Tibial nerve (tissue), 4 donors: Measurements from ENCODE around the gene C1QTNF7. TPM values are rescaled to one million over a fixed set of nuclear protein-coding genes. Genes with fewer than 3 reads are reported as not detected.

ENCODE experiments used
- DNase-seq, 2 donors: peaks; one replicate each; pipeline ENCODE4 v3.0.0-alpha.2; 2019; ENCODE audit warnings: low spot score in 2 of 2
- H3K27ac ChIP-seq, 4 donors: fragments of 200-600 bp; sonication (generic) in 3 of 4; one replicate each; pipeline ENCODE4 v1.5.1; 2017 to 2019; ENCODE audit warnings: mild to moderate bottlenecking in 1 of 4
- H3K27me3 ChIP-seq, 2 donors: fragments of 200-600 bp; sonication (generic) in 1 of 2; one replicate each; pipeline versions ENCODE4 v1.5.1 to v1.6.0; 2017 to 2019
- H3K36me3 ChIP-seq, 3 donors: fragments of 200-600 bp; sonication (generic); one replicate each; pipeline ENCODE4 v1.5.1; 2018 to 2019
- H3K4me1 ChIP-seq, 4 donors: fragments of 200-600 bp; sonication (generic) in 3 of 4; one replicate each; pipeline ENCODE4 v1.5.1; 2017 to 2019
- H3K4me3 ChIP-seq, 4 donors: fragments of 200-600 bp; sonication (generic) in 3 of 4; one replicate each; pipeline ENCODE4 v1.5.1; 2017 to 2019; ENCODE audit warnings: mild to moderate bottlenecking in 1 of 4, moderate library complexity in 1 of 4
- H3K9me3 ChIP-seq, 4 donors: fragments of 200-600 bp; sonication (generic) in 3 of 4; one replicate each; pipeline ENCODE4 v1.5.1; 2017 to 2019
- EP300 ChIP-seq, 2 donors: sonication (generic); formaldehyde crosslinking; IDR thresholded peaks; one replicate each; pipeline ENCODE4 v1.6.1; 2017; ENCODE audit warnings: antibody characterized with exemption in 2 of 2, mild to moderate bottlenecking in 1 of 2
- POLR2A ChIP-seq, 2 donors: fragments of 450-650 bp; IDR thresholded peaks; one replicate each; pipeline ENCODE4 v1.6.1; 2017; ENCODE audit warnings: antibody characterized with exemption in 2 of 2, mild to moderate bottlenecking in 2 of 2, moderate library complexity in 2 of 2
- whole genome bisulfite sequencing, 2 donors: methylation state at CpG; one replicate each; pipeline ENCODE4 v1.1.5; 2018; 5-methylcytosine and 5-hydroxymethylcytosine counted together
- total RNA-seq, 4 donors: library from RNA; depleted of rRNA; stranded (reverse); fragments of >200 nt; gene quantifications; one replicate each; pipeline ENCODE4 v1.1.0, GENCODE V29; 2016
- TF ChIP-seq, protein P1 (sequence below), 5 experiments: fragments of 200-600 bp in 3 of 5; fragments of 450-650 bp in 2 of 5; sonication (generic) in 3 of 5; IDR thresholded peaks; one replicate each; pipeline ENCODE4 v1.5.1; 2016 to 2019; ENCODE audit warnings: antibody characterized with exemption in 5 of 5, mild to moderate bottlenecking in 3 of 5, moderate library complexity in 2 of 5

Gene C1QTNF7
- total RNA-seq, 4 donors from 2014 or later: 5.7 to 11.0 (median 8.2) TPM

- H3K4me3 ChIP-seq: no peak overlapping the region
- TF ChIP-seq, protein P1, sequence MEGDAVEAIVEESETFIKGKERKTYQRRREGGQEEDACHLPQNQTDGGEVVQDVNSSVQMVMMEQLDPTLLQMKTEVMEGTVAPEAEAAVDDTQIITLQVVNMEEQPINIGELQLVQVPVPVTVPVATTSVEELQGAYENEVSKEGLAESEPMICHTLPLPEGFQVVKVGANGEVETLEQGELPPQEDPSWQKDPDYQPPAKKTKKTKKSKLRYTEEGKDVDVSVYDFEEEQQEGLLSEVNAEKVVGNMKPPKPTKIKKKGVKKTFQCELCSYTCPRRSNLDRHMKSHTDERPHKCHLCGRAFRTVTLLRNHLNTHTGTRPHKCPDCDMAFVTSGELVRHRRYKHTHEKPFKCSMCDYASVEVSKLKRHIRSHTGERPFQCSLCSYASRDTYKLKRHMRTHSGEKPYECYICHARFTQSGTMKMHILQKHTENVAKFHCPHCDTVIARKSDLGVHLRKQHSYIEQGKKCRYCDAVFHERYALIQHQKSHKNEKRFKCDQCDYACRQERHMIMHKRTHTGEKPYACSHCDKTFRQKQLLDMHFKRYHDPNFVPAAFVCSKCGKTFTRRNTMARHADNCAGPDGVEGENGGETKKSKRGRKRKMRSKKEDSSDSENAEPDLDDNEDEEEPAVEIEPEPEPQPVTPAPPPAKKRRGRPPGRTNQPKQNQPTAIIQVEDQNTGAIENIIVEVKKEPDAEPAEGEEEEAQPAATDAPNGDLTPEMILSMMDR (IDR thresholded peaks at IDR 0.05): no peak
- TF ChIP-seq EP300 (IDR thresholded peaks at IDR 0.05) (no peak), POLR2A (IDR thresholded peaks at IDR 0.05) (no peak)
- no peaks in the 10 kb centered on the region for H3K36me3 ChIP-seq
- H3K27me3 ChIP-seq: no peaks in the 10 kb centered on the region
- 29 to 31% methylated on average over 1 to 2 of the region's 2 CpGs for WGBS, 2 donors
- no peak for DNase-seq
- peak overlapping the region in 2 of 4 donors; percentile 21 to 47 for H3K27ac ChIP-seq
- peaks cover 0 to 39% (median 4%) of the 10 kb centered on the region in 4 donors for H3K4me1 ChIP-seq
- H3K9me3 ChIP-seq: no peaks in the 10 kb centered on the region
Measured at GRCh38 chr4:15420642-15421041, 7.2 kb upstream of the C1QTNF7 start.

DNA sequence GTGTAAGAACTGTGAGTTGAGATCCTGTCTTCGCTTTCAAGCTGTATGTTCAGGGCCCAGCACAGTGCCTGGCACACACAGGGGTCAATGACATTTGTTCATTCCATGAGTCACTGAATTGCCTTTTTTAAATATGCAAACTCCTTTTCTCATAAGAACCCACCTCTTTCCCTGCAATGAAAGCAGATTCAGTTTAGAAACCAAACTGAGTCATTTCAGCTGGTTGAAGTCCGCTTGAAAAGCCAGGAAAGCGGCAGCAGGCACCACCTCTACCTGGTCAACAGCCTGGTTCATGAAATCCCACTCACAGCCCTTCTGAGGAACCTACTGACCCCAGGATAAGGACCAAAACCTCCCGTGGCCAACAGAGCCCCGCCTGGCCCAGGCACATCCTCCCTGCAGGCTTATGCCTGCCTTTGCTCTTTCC is 4.5 kb upstream of the C1QTNF7 start:
- no peaks in the 10 kb centered on the region for H3K36me3 ChIP-seq
- TF ChIP-seq POLR2A (IDR thresholded peaks at IDR 0.05) (no peak), EP300 (IDR thresholded peaks at IDR 0.05) (no peak)
- TF ChIP-seq, protein P1 (IDR thresholded peaks at IDR 0.05): no peak
- peaks cover 0 to 49% (median 11%) of the 10 kb centered on the region in 4 donors for H3K4me1 ChIP-seq
- WGBS, 2 donors: 77 to 78% methylated on average over 5 of the region's 5 CpGs
- H3K9me3 ChIP-seq: no peaks in the 10 kb centered on the region
- DNase-seq: no peak
- peak overlapping the region in 1 of 4 donors; percentile 32 for H3K27ac ChIP-seq
- H3K4me3 ChIP-seq: no peak overlapping the region
- H3K27me3 ChIP-seq: no peaks in the 10 kb centered on the region

GRCh38 chr4:15425520-15425919 is 2.3 kb upstream of the C1QTNF7 start:
- no peak overlapping the region for H3K4me3 ChIP-seq
- H3K36me3 ChIP-seq: no peaks in the 10 kb centered on the region
- H3K4me1 ChIP-seq: peaks cover 0 to 50% (median 13%) of the 10 kb centered on the region in 4 donors
- H3K9me3 ChIP-seq: no peaks in the 10 kb centered on the region
- 94 to 95% methylated on average over 2 of the region's 2 CpGs for WGBS, 2 donors
- H3K27ac ChIP-seq: no peak overlapping the region
- TF ChIP-seq EP300 (IDR thresholded peaks at IDR 0.05) (no peak), POLR2A (IDR thresholded peaks at IDR 0.05) (no peak)
- DNase-seq: no peak
- no peaks in the 10 kb centered on the region for H3K27me3 ChIP-seq

DNA sequence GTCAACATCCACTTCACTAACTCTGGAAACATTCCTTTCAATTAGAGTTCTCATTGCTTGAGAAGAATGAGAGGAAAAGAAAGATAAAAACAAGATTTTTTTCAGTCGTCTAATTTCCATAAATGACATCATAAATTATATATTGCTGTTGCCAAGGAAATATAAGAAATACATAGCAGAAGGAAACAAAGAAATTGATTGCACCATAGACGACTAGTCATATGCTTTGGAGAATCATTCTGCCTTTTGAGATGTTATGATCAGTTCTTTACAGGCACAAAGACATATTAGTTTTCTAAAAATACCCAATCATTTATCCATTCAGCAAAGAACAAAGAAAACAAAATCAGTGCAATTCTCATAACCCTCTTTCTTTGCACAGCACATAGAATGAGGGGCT is 672 bp upstream of the C1QTNF7 start:
- no peaks in the 10 kb centered on the region for H3K36me3 ChIP-seq
- H3K27me3 ChIP-seq: no peaks in the 10 kb centered on the region
- peak overlapping the region in 3 of 4 donors; percentile 47 to 85 (median 59) for H3K27ac ChIP-seq
- WGBS, 2 donors: 32 to 35% methylated on average over 2 of the region's 2 CpGs
- peaks cover 0 to 42% (median 9%) of the 10 kb centered on the region in 4 donors for H3K4me1 ChIP-seq
- DNase-seq: no peak
- no peak for TF ChIP-seq EP300 (IDR thresholded peaks at IDR 0.05)
- TF ChIP-seq POLR2A (IDR thresholded peaks at IDR 0.05): no peak
- TF ChIP-seq, protein P1 (IDR thresholded peaks at IDR 0.05): no peak
- no peaks in the 10 kb centered on the region for H3K9me3 ChIP-seq
- no peak overlapping the region for H3K4me3 ChIP-seq

DNA sequence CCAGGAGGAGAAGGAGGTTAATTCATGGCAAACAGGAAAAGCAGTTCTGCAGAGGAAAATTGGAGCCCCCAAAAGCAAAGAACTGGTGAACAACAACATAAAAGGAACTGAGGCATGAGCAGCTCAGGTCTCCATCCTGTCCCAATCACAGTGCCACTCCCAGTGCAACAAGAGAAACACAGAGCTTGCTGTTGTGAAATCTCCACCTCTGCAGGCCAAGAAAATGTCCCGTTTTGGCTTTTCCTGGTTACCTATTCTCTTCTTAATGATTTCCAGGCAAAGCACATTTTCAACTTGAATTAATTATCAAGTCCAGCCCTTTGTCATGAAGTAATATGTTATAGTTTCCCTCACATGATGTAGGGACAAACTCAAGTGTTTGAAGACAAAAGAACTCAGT is 778 bp downstream of the C1QTNF7 start:
- H3K4me3 ChIP-seq: no peak overlapping the region
- H3K27ac ChIP-seq: peak overlapping the region in 2 of 4 donors; percentile 59 to 85

More for the DNA sequence above, 778 bp downstream of the C1QTNF7 start:
- no peaks in the 10 kb centered on the region for H3K27me3 ChIP-seq
- peak in 1 of 2 donors; percentile 77 for TF ChIP-seq EP300 (IDR thresholded peaks at IDR 0.05)
- TF ChIP-seq, protein P1 (IDR thresholded peaks at IDR 0.05): no peak
- TF ChIP-seq POLR2A (IDR thresholded peaks at IDR 0.05): no peak
- H3K4me1 ChIP-seq: peaks cover 0 to 41% (median 9%) of the 10 kb centered on the region in 4 donors
- no peaks in the 10 kb centered on the region for H3K36me3 ChIP-seq
- 27 to 36% methylated on average over 1 of the region's 1 CpG for WGBS, 2 donors
- H3K9me3 ChIP-seq: no peaks in the 10 kb centered on the region
- peak in 1 of 2 donors; percentile 56 for DNase-seq
